GM12873 (cell line): ENCODE measurements around the gene KIAA0408.
A peak's percentile ranks its signal among the peaks of the same experiment; 100 is the strongest.

Source experiments
- CTCF ChIP-seq: IDR thresholded peaks from 2 replicates; pipeline ENCODE4 v1.5.1; 2012; ENCODE audit warnings: low read depth, mild to moderate bottlenecking, moderate library complexity, low read length, control low read depth; ENCODE audit not compliant: insufficient read depth; ENCODE audit errors: missing control alignments

KIAA0408 gene

GRCh38 chr6:127475135-127475822 is 16.1 kb upstream of the KIAA0408 start:
- no peak for TF ChIP-seq CTCF

GRCh38 chr6:127471379-127472255 is 12.4 kb upstream of the KIAA0408 start:
- no peak for TF ChIP-seq CTCF

GRCh38 chr6:127468936-127469335 is 9.7 kb upstream of the KIAA0408 start:
- TF ChIP-seq CTCF = no peak

GRCh38 chr6:127466416-127466815 is 7.2 kb upstream of the KIAA0408 start:
- TF ChIP-seq CTCF = no peak

- peak; percentile 86 for TF ChIP-seq CTCF
These were observed 5.8 kb upstream of the KIAA0408 start for GRCh38 chr6:127464881-127465459.

GRCh38 chr6:127464161-127464880 is 5.1 kb upstream of the KIAA0408 start:
- TF ChIP-seq CTCF = no peak

- TF ChIP-seq CTCF = no peak
These were observed 3.9 kb upstream of the KIAA0408 start for GRCh38 chr6:127463056-127463455.
